ENCODE measurements around the gene AMHR2. TPM values are rescaled to one million over a fixed set of nuclear protein-coding genes. Genes with fewer than 3 reads are reported as not detected.
A peak's percentile ranks its signal among the peaks of the same experiment; 100 is the strongest.

AMHR2 gene
- total RNA-seq, 1 experiment from 2014 or later: not detected

- no peak for TF ChIP-seq EZH2 (IDR thresholded peaks at IDR 0.05; ENCODE audit: borderline replicate concordance, low read depth, low read length, poor library complexity, severe bottlenecking)
- TF ChIP-seq, protein P1, sequence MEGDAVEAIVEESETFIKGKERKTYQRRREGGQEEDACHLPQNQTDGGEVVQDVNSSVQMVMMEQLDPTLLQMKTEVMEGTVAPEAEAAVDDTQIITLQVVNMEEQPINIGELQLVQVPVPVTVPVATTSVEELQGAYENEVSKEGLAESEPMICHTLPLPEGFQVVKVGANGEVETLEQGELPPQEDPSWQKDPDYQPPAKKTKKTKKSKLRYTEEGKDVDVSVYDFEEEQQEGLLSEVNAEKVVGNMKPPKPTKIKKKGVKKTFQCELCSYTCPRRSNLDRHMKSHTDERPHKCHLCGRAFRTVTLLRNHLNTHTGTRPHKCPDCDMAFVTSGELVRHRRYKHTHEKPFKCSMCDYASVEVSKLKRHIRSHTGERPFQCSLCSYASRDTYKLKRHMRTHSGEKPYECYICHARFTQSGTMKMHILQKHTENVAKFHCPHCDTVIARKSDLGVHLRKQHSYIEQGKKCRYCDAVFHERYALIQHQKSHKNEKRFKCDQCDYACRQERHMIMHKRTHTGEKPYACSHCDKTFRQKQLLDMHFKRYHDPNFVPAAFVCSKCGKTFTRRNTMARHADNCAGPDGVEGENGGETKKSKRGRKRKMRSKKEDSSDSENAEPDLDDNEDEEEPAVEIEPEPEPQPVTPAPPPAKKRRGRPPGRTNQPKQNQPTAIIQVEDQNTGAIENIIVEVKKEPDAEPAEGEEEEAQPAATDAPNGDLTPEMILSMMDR (conservative IDR thresholded peaks at IDR 0.05; ENCODE audit: low read depth, low read length): no peak
- CTCF ChIA-PET: interaction anchor here (0.7 kb wide), 1 partner anchor 94 kb away, joined by 6 read pairs; no protein-coding TSS in a partner anchor
- Histone ChIP-seq H3K27me3 (replicated peaks; ENCODE audit: insufficient read depth, low read depth, low read length, poor library complexity) (no peaks in the 10 kb centered on the region), H3K36me3 (ENCODE audit: insufficient read depth, low read length, poor library complexity, severe bottlenecking) (peaks cover 32% of the 10 kb centered on the region), H3K4me1 (ENCODE audit: insufficient read depth, low read length, poor library complexity, severe bottlenecking) (peaks cover 47% of the 10 kb centered on the region), H3K4me3 (ENCODE audit: low read depth, low read length, poor library complexity, severe bottlenecking) (no peak overlapping the region), H3K27ac (ENCODE audit: low read depth, low read length, poor library complexity, severe bottlenecking) (peak overlapping the region; percentile 60), H3K9me3 (ENCODE audit: low read depth, low read length, poor library complexity, severe bottlenecking) (no peaks in the 10 kb centered on the region)
- intact Hi-C loops (cut with micrococcal nuclease; ENCODE audit: unreplicated experiment): no loop called here
- DNase-seq (ENCODE audit: low spot score): no peak
- POLR2A ChIA-PET (ENCODE audit: low non-redundant PET): no interaction called here
- no TSS peak for BruUV-seq (replicated peaks)
Observed at GRCh38 chr12:53388932-53389331, 34.7 kb upstream of the AMHR2 start.

- no peak for DNase-seq (ENCODE audit: low spot score)
- H3K27ac ChIP-seq (ENCODE audit: low read depth, low read length, poor library complexity, severe bottlenecking): peak overlapping the region; percentile 7
- H3K4me1 ChIP-seq (ENCODE audit: insufficient read depth, low read length, poor library complexity, severe bottlenecking): peaks cover 47% of the 10 kb centered on the region
- H3K4me3 ChIP-seq (ENCODE audit: low read depth, low read length, poor library complexity, severe bottlenecking): no peak overlapping the region
- TF ChIP-seq EZH2 (IDR thresholded peaks at IDR 0.05; ENCODE audit: borderline replicate concordance, low read depth, low read length, poor library complexity, severe bottlenecking): no peak
- TF ChIP-seq, protein P1 (conservative IDR thresholded peaks at IDR 0.05; ENCODE audit: low read depth, low read length): no peak
- H3K36me3 ChIP-seq (ENCODE audit: insufficient read depth, low read length, poor library complexity, severe bottlenecking): peaks cover 28% of the 10 kb centered on the region
- CTCF ChIA-PET: no interaction called here
- POLR2A ChIA-PET (ENCODE audit: low non-redundant PET): no interaction called here
- intact Hi-C loops (cut with micrococcal nuclease; ENCODE audit: unreplicated experiment): no loop called here
- no peaks in the 10 kb centered on the region for H3K27me3 ChIP-seq (replicated peaks; ENCODE audit: insufficient read depth, low read depth, low read length, poor library complexity)
- H3K9me3 ChIP-seq (ENCODE audit: low read depth, low read length, poor library complexity, severe bottlenecking): no peaks in the 10 kb centered on the region
- no TSS peak for BruUV-seq (replicated peaks)
Observed at GRCh38 chr12:53389702-53390101, 34.0 kb upstream of the AMHR2 start.

GRCh38 chr12:53391724-53392123, 31.9 kb upstream of the AMHR2 start:
- ChIA-PET POLR2A (ENCODE audit: low non-redundant PET) (interaction anchor here (0.7 kb wide), 1 partner anchor 11 kb away, joined by 6 read pairs; no protein-coding TSS in a partner anchor), CTCF (no interaction called here)
- no TSS peak for BruUV-seq (replicated peaks)

More at GRCh38 chr12:53391724-53392123, 31.9 kb upstream of the AMHR2 start:
- H3K27me3 ChIP-seq (replicated peaks; ENCODE audit: insufficient read depth, low read depth, low read length, poor library complexity): no peaks in the 10 kb centered on the region
- H3K36me3 ChIP-seq (ENCODE audit: insufficient read depth, low read length, poor library complexity, severe bottlenecking): peaks cover 16% of the 10 kb centered on the region
- H3K9me3 ChIP-seq (ENCODE audit: low read depth, low read length, poor library complexity, severe bottlenecking): no peaks in the 10 kb centered on the region
- H3K4me1 ChIP-seq (ENCODE audit: insufficient read depth, low read length, poor library complexity, severe bottlenecking): peaks cover 47% of the 10 kb centered on the region
- DNase-seq (ENCODE audit: low spot score): no peak
- intact Hi-C loops (cut with micrococcal nuclease; ENCODE audit: unreplicated experiment): no loop called here
- no peak overlapping the region for H3K27ac ChIP-seq (ENCODE audit: low read depth, low read length, poor library complexity, severe bottlenecking)
- no peak overlapping the region for H3K4me3 ChIP-seq (ENCODE audit: low read depth, low read length, poor library complexity, severe bottlenecking)
- TF ChIP-seq EZH2 (IDR thresholded peaks at IDR 0.05; ENCODE audit: borderline replicate concordance, low read depth, low read length, poor library complexity, severe bottlenecking): no peak
- TF ChIP-seq, protein P1 (conservative IDR thresholded peaks at IDR 0.05; ENCODE audit: low read depth, low read length): no peak
